H1 (cell line): ENCODE results near the gene CMKLR1. TPM values are rescaled to one million over a fixed set of nuclear protein-coding genes. Genes with fewer than 3 reads are reported as not detected.

ENCODE experiments used
- CTCF ChIA-PET: fragments of 300-600 bp; sonication (Branson Sonifier 250); formaldehyde crosslinking; loops from one replicate; lab custom pipeline; 2021; ENCODE audit not compliant: partially characterized antibody; lab: Charles Lee
- POLR2A ChIA-PET: fragments of 300-600 bp; sonication (Branson Sonifier 250); formaldehyde crosslinking; loops from one replicate; lab custom pipeline; 2021; ENCODE audit warnings: inconsistent platforms; ENCODE audit not compliant: partially characterized antibody; lab: Charles Lee
- DNase-seq, 2 experiments: peaks; one replicate each; pipeline versions ENCODE4 v3.0.0 to v3.0.0-alpha.2; 2010 to 2022; ENCODE audit warnings: low spot score in 2 of 2, low read depth in 1 of 2, mixed read lengths in 1 of 2
- FAIRE-seq: peaks from 2 replicates; lab custom pipeline; 2011; peaks lifted over from hg19 to GRCh38; lab: Jason Lieb, UNC
- H2AFZ ChIP-seq: 2 replicates; pipeline ENCODE4 v1.8.1; 2012; ENCODE audit warnings: low read length, inconsistent platforms
- H2AK5ac ChIP-seq: 2 replicates; pipeline ENCODE4 v1.6.1; 2013; ENCODE audit warnings: low read depth, low read length
- H2BK120ac ChIP-seq: replicated peaks from 2 replicates; pipeline ENCODE3; 2013; ENCODE audit warnings: low read depth, low read length, inconsistent platforms
- H2BK12ac ChIP-seq: 2 replicates; pipeline ENCODE4 v1.6.1; 2013; ENCODE audit warnings: low read depth, low read length
- H2BK15ac ChIP-seq: 2 replicates; pipeline ENCODE4 v1.6.1; 2013; ENCODE audit warnings: low read length
- H2BK20ac ChIP-seq: 2 replicates; pipeline ENCODE4 v1.6.1; 2013; ENCODE audit warnings: low read length
- H2BK5ac ChIP-seq: 2 replicates; pipeline ENCODE4 v1.6.1; 2013; ENCODE audit warnings: low read depth, low read length
- H3K14ac ChIP-seq: 2 replicates; pipeline ENCODE4 v1.6.1; 2013; ENCODE audit warnings: inconsistent platforms; ENCODE audit not compliant: insufficient read length
- H3K18ac ChIP-seq: 2 replicates; pipeline ENCODE4 v1.6.1; 2013; ENCODE audit warnings: low read length; ENCODE audit errors: extremely low read depth
- H3K23ac ChIP-seq: 2 replicates; pipeline ENCODE4 v1.6.1; 2013; ENCODE audit warnings: inconsistent platforms; ENCODE audit not compliant: insufficient read length
- H3K23me2 ChIP-seq: 2 replicates; pipeline ENCODE4 v1.6.1; 2013; ENCODE audit warnings: low read depth, low read length
- H3K27ac ChIP-seq: 2 replicates; pipeline ENCODE4 v1.6.1; 2011; ENCODE audit warnings: low read depth, low read length, inconsistent platforms
- H3K27me3 ChIP-seq, 4 experiments: replicated peaks in 1 of 4; 1 replicate in 1 of 4; 2 replicates in 3 of 4; pipeline versions ENCODE4 v1.6.1 to v1.8.1; 2011 to 2013; ENCODE audit warnings: low read length in 3 of 4, mild to moderate bottlenecking in 3 of 4, inconsistent platforms in 2 of 4, mixed read lengths in 2 of 4, moderate library complexity in 1 of 4; ENCODE audit not compliant: control insufficient read depth in 3 of 4, insufficient read depth in 3 of 4; ENCODE audit errors: extremely low read depth in 1 of 4
- H3K36me3 ChIP-seq, 4 experiments: 2 replicates each; pipeline versions ENCODE4 v1.6.1 to v1.8.1; 2011 to 2013; ENCODE audit warnings: mild to moderate bottlenecking in 4 of 4, low read length in 3 of 4, moderate library complexity in 2 of 4, control low read depth in 1 of 4, inconsistent platforms in 1 of 4; ENCODE audit not compliant: insufficient read depth in 4 of 4, control insufficient read depth in 2 of 4
- H3K4ac ChIP-seq: replicated peaks from 2 replicates; pipeline ENCODE3; 2013; ENCODE audit warnings: low read length, low read depth, mixed read lengths, inconsistent platforms; ENCODE audit not compliant: insufficient read length
- H3K4me1 ChIP-seq, 4 experiments: replicated peaks in 1 of 4; 1 replicate in 1 of 4; 2 replicates in 3 of 4; pipeline versions ENCODE4 v1.6.1 to v1.8.1; 2011 to 2013; ENCODE audit warnings: low read length in 3 of 4, inconsistent platforms in 2 of 4, mixed read lengths in 1 of 4; ENCODE audit not compliant: insufficient read depth in 4 of 4, control insufficient read depth in 3 of 4
- H3K4me2 ChIP-seq, 2 experiments: 2 replicates each; pipeline versions ENCODE4 v1.6.1 to v1.8.1; 2011 to 2013; ENCODE audit warnings: low read depth in 2 of 2, low read length in 2 of 2, control low read depth in 1 of 2, inconsistent platforms in 1 of 2, mild to moderate bottlenecking in 1 of 2; ENCODE audit not compliant: insufficient read depth in 1 of 2
- H3K4me3 ChIP-seq, 4 experiments: fragments of 200-600, 300-600 bp in 1 of 4; sonication (generic), shearing (Covaris generic), sonication (Bioruptor Twin) in 1 of 4; 2 replicates each; pipeline versions ENCODE4 v1.5.1 to v1.8.1; 2011 to 2016; ENCODE audit warnings: low read length in 4 of 4, low read depth in 3 of 4, control low read depth in 2 of 4, inconsistent platforms in 2 of 4, mild to moderate bottlenecking in 2 of 4, mixed read lengths in 1 of 4, moderate library complexity in 1 of 4; ENCODE audit not compliant: insufficient read depth in 2 of 4; ENCODE audit errors: extremely low read depth in 1 of 4
- H3K56ac ChIP-seq: replicated peaks from 2 replicates; pipeline ENCODE3; 2013; ENCODE audit warnings: low read depth, mild to moderate bottlenecking, mixed read lengths, low read length, inconsistent platforms; ENCODE audit not compliant: insufficient read length
- H3K79me1 ChIP-seq: 2 replicates; pipeline ENCODE4 v1.6.1; 2013; ENCODE audit warnings: low read depth, low read length, control low read depth
- H3K79me2 ChIP-seq, 2 experiments: 2 replicates each; pipeline versions ENCODE4 v1.6.1 to v1.8.1; 2012 to 2013; ENCODE audit warnings: low read length in 2 of 2, mild to moderate bottlenecking in 2 of 2, inconsistent platforms in 1 of 2; ENCODE audit not compliant: insufficient read depth in 2 of 2, control insufficient read depth in 1 of 2
- H3K9ac ChIP-seq, 4 experiments: replicated peaks in 1 of 4; 1 replicate in 1 of 4; 2 replicates in 3 of 4; pipeline versions ENCODE4 v1.6.1 to v1.8.1; 2011 to 2013; ENCODE audit warnings: low read depth in 3 of 4, low read length in 3 of 4, control low read depth in 2 of 4, mild to moderate bottlenecking in 2 of 4, moderate library complexity in 2 of 4, inconsistent platforms in 1 of 4; ENCODE audit errors: extremely low read depth in 1 of 4
- H3K9me3 ChIP-seq, 2 experiments: 2 replicates each; pipeline versions ENCODE4 v1.6.1 to v1.8.1; 2012 to 2013; ENCODE audit warnings: mild to moderate bottlenecking in 2 of 2, moderate library complexity in 2 of 2, control low read depth in 1 of 2, inconsistent platforms in 1 of 2, low read depth in 1 of 2, low read length in 1 of 2, mixed read lengths in 1 of 2; ENCODE audit not compliant: insufficient read depth in 2 of 2
- H4K20me1 ChIP-seq, 2 experiments: replicated peaks in 1 of 2; 2 replicates each; pipeline versions ENCODE3 to v1.8.1; 2011 to 2013; ENCODE audit warnings: inconsistent platforms in 2 of 2, low read length in 2 of 2, mild to moderate bottlenecking in 1 of 2; ENCODE audit not compliant: insufficient read depth in 2 of 2, control insufficient read depth in 1 of 2
- H4K5ac ChIP-seq: 2 replicates; pipeline ENCODE4 v1.6.1; 2013; ENCODE audit warnings: low read length, low read depth, mixed read lengths, inconsistent platforms; ENCODE audit not compliant: insufficient read length
- H4K8ac ChIP-seq: 2 replicates; pipeline ENCODE4 v1.8.0; 2013; ENCODE audit warnings: mild to moderate bottlenecking, moderate library complexity, low read length, inconsistent platforms; ENCODE audit not compliant: insufficient read depth; ENCODE audit errors: extremely low read depth
- H4K91ac ChIP-seq: replicated peaks from 2 replicates; pipeline ENCODE3; 2013; ENCODE audit warnings: low read length, mixed read lengths, inconsistent platforms; ENCODE audit not compliant: insufficient read length
- CEBPB ChIP-seq: IDR thresholded peaks from 2 replicates; pipeline ENCODE4 v1.6.1; 2012; ENCODE audit warnings: low read depth, low read length
- WGBS, 2 experiments: shearing (Covaris generic) in 1 of 2; methylation state at CpG; one replicate each; pipeline versions ENCODE4 v1.1.6 to v1.1.7; 2013 to 2015; ENCODE audit warnings: low lambda C conversion rate in 2 of 2, mixed read lengths in 2 of 2, inconsistent platforms in 1 of 2, low coverage in 1 of 2, missing lambda C conversion rate in 1 of 2; ENCODE audit not compliant: insufficient replicate concordance in 2 of 2, insufficient coverage in 1 of 2, insufficient read length in 1 of 2; ENCODE audit errors: extremely low coverage in 1 of 2, missing lambda C conversion rate in 1 of 2; 5-methylcytosine and 5-hydroxymethylcytosine counted together
- polyA plus RNA-seq, 7 experiments: library from polyadenylated mRNA; depleted of rRNA in 3 of 7; stranded (reverse) in 5 of 7; unstranded in 2 of 7; fragments of >200 nt in 5 of 7; fragments of 200-250 nt in 2 of 7; gene quantifications; 1 replicate in 5 of 7; 2 replicates in 1 of 7; 4 replicates in 1 of 7; pipeline versions ENCODE4 v1.2.1 to v1.2.3, GENCODE V29; 2011 to 2013; ENCODE audit warnings: missing spikeins in 2 of 7, mixed read lengths in 2 of 7
- total RNA-seq: library from RNA; stranded (reverse); fragmentation: NEBNext Ultra II Directional; extraction: Animal tissue kit (Norgen Biotek cat#: 25700); gene quantifications from 2 replicates; pipeline ENCODE4 v1.2.1, GENCODE V29; 2021

Gene CMKLR1
- total and polyA plus RNA-seq, 2 of the 8 experiments (the other 6 are each of a cell fraction or from before 2014, with no cell fraction given), result 2.1 to 2.8 TPM

- Histone ChIP-seq H3K23me2 (no peaks in the 10 kb centered on the region; the same call in 1 of the 2 replicates), H3K4me2 (no peak overlapping the region), H2BK15ac (no peak overlapping the region), H2AFZ (no peak overlapping the region), H4K8ac (no peak overlapping the region), H3K9me3 (no peaks in the 10 kb centered on the region), H3K56ac (no peak overlapping the region), H3K23ac (no peak overlapping the region), H3K79me1 (no peaks in the 10 kb centered on the region), H3K14ac (no peak overlapping the region), H3K4me3 (no peak overlapping the region), H3K27me3 (no peaks in the 10 kb centered on the region), H3K36me3 (no peaks in the 10 kb centered on the region), H3K79me2 (no peaks in the 10 kb centered on the region), H3K18ac (0 out of 2 replicates have a peak overlapping the region, but pooled peaks have one; percentile 19), H3K4ac (no peak overlapping the region), H4K20me1 (no peaks in the 10 kb centered on the region), H2BK5ac (no peak overlapping the region), H3K4me1 (peaks cover 0 to 6% (median under 1%) of the 10 kb centered on the region in 4 experiments; a peak in 3 of 7 replicates), H2BK12ac (no peak overlapping the region), H2BK20ac (no peak overlapping the region), H2BK120ac (no peak overlapping the region), H3K27ac (no peak overlapping the region), H4K91ac (no peak overlapping the region), H3K9ac (no peak overlapping the region), H2AK5ac (no peak overlapping the region), H4K5ac (no peak overlapping the region)
- WGBS, 2 experiments, result 49% methylated on average over 2 of the region's 2 CpGs; no CpG with 5 or more reads in 1 of the 2 experiments
- DNase-seq (no peak), FAIRE-seq (no peak)
- ChIA-PET POLR2A (no interaction called here), CTCF (interaction anchor here (0.6 to 2.9 kb wide), 4 partner anchors 10 to 272 kb away, joined by 3 to 10 read pairs (median 5); no protein-coding TSS in a partner anchor)
- TF ChIP-seq CEBPB, result no peak
These were observed 12.8 kb downstream of the CMKLR1 start for GRCh38 chr12:108326254-108326750.
